GM18526 (cell line): ENCODE data around the gene FGF12.

ENCODE experiments used
- POLR2A ChIP-seq: IDR thresholded peaks from 3 replicates; pipeline ENCODE4 v1.6.1; 2011; ENCODE audit not compliant: insufficient read length; ENCODE audit errors: extremely low read depth

Gene FGF12

DNA sequence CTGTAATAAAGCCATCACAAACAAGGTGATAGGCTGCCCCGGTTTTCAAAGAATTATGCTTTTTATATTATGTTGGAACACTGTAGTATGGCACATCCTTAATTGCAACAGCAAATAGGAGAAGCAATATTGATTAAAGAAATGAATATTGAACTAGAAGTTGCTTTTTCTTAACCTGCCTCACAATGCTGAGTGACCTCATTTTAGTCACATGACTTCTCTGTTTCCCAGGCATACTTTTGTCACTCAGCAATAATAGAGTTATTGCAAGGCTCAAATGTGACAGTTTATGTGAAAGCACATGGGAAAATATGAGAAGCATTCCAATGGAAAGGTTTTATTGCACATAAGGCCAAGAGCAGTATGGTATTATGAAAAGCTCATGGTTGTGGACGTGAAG is 400.7 kb downstream of the FGF12 start:
- no peak for TF ChIP-seq POLR2A

DNA sequence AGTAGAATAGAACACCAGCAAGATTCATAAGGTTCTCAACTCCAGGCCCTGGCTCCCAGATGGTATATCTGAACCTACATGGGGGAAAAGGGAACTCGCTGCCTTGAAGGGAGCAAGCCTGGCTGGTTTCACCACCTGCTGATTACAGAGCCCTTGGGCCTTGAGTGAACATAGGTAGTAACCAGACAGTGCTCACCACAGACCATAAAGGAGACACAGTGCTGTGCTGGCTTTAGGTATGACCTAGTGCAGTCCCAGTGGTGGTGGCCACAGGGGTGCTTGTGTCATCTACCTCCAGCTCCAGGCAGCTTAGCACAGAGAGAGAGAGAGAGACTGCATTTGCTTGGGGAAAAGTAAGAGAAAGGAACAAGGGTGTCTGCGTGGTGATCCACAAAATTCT is 409.8 kb downstream of the FGF12 start:
- no peak for TF ChIP-seq POLR2A

DNA sequence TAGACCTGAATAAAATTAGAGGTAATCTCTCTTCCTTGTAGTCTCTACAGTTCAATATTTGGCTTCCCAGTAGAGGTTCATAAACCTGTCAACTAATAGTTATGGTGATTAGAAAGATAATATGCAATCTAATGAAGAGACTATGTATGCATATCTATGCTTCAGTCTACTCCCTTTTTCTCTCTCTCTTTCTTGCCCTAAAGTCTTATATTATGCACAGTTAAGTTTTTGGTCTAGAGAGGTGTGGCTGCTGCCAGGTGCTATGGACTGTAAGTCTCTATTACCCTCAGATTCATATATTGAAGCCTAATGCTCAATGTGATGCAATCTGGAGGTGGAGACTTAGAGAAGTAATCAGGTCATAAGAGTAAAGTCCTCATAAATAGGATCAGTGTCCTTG is 413.7 kb downstream of the FGF12 start:
- no peak for TF ChIP-seq POLR2A

DNA sequence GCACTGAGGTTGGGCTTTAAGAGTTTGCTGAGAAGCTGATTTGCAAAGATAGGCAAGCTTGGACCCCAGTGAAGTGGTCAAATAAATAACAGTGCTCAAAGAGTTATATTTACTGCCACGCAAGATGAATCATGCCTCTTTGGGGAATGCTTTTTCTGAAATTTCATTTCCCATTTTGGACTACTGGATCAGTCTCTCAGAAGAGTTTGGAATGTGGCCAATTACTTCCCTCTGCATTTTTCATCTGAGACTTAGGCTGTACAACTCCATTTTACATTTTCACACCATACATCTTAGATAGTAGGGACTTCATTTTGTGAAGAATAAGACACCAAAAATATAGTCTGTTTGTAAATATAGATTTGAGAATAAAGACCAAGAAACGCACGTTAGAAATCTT is 419.7 kb downstream of the FGF12 start:
- TF ChIP-seq POLR2A, result no peak

DNA sequence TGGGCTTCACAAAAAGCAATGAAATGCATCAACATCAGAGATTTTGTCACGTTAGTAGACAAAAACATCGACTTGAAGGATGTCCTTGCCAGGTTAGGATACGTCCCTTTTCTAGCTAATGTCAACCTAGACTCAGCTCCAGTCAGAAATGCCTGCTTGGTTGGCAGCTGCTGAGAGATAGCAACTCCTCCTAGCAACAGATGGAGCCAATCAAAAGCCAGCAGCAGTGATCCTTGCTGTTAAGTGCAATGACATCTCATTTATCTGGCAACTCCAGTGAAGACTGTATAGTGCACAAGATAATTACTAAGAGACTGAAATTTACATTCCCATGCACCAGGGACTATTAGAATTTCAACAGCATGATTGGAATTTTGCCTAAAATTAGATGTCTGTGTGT is 424.1 kb downstream of the FGF12 start:
- TF ChIP-seq POLR2A, result no peak

DNA sequence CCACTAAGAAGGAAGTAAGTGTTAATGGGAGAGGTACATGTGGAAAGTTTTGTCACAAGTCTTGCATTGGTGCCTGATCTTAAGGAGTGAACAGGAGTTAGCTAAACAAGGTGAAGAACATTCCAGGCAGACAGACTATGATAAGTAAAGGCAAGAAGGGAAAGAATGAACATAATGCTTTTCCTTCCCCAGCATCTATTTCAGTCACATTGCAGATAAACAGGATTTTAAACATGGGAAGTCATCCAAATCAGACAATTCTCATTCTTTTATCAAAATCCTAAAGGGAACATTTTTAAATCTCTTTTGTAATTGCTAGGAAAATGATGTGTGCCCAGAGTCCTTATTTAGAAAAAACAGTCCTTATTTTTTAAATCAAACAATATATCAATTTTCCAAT is 424.6 kb downstream of the FGF12 start:
- no peak for TF ChIP-seq POLR2A

DNA sequence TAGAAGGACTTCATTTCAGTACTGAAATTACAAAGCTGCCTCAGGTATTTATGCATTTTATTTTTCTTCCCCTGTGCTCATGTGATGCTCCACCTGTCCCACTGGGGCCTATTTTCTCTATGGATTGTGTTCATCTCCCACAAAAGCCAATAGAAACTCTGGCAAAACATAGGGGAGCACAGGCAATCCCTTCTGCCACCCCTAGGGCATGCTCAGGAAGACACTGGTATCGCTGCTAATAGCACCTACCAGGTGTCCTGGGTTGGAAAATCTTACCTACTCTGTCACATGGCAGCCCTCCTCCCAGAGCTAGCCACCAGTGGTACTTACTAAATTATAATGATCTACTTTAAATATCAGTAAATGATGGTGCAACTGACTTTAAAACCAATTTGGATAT is 427.4 kb downstream of the FGF12 start:
- TF ChIP-seq POLR2A, result no peak

DNA sequence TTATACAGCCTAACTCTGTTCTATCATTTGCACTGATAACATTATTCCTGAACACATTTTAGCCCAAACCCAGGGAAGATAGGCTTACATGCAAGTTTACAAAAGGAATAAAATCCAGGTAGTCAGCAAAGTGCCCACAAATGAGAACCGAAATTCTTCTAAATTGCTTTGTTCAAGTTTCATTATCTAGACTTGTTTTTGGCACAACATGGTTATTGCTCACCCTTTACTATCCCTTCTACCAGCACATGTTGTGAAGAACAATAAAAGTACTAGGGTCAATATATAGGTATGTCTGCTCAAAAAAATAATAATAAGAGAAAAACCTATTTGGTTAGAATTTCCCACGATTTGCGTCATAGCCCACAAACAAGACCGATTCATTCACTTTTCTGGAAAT is 430.5 kb downstream of the FGF12 start:
- TF ChIP-seq POLR2A, result no peak

DNA sequence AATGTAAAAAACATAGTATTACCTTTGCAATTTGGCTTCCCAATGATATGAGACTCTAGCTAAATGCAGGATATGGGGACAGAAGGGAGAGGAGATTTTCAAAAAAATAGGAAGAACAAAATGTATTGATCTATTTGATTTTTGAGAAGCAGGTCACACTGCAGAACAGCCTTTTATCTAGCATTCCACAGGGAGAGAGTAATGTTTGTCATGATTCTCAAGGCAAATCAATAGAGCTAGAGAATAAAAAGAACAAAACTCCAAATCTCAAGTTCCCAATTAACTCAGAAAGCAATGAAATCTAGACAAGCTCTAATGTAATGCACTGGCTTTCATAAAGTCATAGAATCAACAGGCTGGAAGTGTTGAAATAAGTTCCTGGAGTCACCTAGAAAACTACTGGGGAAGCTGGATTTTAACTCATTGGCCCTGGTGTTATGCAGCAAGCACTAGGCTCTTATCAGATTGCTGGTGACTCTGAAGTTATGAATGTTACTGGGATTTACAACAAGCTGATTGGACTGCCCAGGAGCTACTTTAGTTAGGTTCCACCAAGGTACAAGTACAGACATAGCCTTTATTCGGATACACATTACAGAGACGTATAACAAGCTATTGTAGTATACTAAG is 442.8 kb downstream of the FGF12 start:
- TF ChIP-seq POLR2A, result no peak

DNA sequence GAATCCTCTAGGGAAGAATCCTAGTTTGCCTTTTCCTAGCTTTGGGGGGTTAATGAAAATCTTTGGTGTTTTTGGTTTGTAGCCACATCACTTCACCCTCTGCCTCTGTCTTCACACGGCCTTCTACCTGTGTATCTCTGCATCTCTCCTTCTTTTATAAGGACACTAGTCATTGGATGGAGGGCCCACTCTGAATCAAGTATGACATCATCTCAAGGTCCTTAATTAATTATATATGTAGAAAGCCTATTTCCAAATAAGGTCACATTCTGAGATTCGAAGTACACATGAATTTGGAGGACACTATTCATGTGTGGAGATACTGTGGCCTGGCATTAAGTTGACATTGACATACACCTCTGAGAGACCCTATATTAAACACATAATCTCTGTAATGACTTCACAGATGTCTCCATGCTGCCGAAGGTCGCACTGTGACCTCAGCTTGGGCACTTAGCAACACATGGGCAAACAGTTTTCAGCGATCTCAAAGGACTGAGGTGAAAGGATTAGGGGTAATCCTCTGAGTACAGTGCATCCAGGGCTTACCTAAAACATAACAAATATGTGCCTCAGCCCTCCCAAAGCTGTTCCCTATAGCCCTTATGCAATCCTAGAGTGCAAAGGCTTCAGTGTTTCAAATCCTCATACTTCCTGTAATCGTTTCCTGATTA is 446.0 kb downstream of the FGF12 start:
- no peak for TF ChIP-seq POLR2A

DNA sequence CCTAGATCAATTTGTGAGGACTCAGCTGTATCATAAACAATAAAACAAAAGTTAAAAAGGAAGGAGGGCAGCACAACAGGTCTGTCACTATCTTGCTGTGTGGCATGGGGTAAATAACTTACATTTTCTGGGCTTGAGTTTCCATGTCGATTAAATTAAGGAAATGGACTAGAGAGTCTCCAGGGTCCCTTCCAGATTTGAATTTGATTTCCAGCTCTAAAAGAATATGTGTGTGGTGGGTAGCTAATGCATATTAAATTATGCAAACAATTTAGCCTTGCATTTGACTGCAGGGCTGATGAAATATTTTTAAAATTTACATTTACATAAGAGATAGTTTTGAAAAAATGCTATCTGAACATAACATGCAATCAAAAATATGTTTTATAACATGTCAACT is 447.7 kb downstream of the FGF12 start:
- TF ChIP-seq POLR2A, result no peak

DNA sequence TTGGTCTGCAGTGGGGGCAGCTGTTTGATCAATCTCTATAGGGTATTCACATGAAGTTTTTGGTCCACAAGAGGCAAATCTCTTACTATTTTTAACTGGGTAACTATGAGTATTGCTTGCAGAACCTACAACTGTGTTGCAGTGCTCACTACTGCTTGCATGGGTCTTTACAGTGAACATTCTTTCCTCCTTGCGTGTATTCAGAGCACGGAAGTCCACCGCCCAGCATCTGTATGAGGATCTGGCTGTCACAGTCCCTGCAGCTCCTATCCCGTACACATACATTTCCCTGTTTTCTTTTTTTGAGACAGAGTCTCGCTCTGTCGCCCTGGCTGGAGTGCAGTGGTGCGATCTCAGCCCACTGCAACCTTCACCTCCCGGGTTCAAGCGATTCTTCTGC is 449.9 kb downstream of the FGF12 start:
- no peak for TF ChIP-seq POLR2A

DNA sequence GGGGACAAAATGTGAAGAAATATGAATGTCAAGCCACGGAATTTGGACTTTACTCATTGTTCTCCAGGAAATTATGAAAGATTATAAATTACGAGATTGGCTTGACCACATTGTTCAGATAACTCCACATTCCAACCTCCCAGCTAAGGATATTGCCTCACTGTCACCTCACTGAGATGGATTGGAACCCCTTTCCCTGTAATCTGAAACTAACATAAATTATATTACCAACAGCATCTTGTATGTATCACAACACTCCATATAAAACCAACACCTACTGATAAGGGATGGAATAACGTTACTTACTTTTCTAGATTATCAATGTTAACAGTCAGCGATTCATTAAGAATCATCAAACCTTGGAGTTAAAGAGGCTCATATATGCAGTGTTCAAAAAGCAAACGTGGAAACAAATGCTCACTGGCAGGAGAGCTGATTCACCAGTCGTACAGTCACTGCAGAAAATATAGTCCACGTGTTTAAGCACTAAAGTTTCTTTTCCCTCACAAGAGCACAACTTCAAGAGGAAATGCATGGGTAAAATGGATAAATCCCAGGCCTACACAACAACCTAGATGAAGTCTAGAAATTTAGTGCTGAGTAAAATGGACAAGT is 451.5 kb downstream of the FGF12 start:
- no peak for TF ChIP-seq POLR2A

DNA sequence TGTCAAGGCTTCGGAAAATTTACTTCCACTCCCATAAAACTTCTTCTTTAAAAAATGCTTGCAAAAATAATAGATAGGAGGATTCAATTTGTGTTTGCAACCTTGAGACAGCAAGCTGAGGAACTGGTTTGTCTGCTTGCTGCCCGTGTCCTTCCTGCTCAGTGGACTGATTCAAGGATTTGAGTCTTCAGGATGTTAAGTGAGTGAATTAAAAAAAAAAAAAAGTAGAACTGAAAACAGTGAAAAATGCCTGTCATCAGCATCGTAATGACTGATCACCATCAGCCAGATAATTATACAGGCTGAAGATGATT is 453.7 kb downstream of the FGF12 start:
- TF ChIP-seq POLR2A, result no peak

DNA sequence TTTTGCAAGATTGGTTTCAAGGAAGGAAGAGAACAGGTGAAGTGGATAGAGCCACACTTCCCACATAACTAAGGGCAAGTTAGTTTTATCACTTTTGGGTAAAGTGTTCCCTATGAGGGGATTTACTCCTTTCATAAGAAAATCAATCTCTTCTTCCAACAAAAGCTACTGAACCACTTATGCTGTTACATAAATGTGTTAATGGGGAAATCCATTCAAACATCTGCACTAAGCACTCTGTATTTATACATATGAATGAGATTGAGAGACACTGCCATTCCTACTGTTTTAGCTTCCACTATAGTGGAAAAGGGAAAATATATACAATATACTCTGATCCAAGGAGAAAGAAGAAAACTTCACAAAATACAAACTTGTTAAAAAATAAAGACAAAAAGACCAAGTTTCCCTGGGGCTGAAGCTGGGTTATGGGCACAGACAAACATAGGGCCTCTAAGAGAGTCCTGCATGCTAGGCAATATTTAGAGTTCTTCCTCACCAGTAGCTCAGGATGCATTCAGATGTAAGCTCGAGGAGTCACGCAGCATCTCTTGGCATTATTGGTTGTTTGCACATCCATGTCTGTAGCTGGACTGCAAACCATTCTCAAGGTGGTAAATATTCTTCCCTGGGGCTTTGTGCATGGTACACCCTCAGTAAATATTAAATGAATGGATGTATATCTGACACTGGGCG is 454.2 kb downstream of the FGF12 start:
- TF ChIP-seq POLR2A, result no peak

DNA sequence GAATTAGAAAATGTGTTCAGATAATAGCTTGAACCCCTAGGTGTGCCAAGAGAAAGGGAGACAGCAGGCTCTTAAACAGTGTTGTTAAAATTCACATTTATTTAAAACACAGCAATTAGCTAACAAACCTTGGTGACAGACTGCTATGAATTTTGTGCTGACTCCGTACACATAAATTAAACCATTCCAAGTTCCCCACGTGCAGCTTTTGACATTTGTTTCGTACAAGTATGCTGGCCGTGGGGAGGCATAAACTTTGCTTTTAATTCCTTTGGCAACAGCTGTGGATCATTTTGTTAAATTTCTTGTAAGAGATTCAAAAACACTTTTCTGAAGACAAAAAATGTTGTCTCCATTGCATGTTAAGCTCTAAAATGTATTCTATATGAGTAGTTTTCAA is 465.3 kb downstream of the FGF12 start:
- no peak for TF ChIP-seq POLR2A
